HL-60/S4 (cell line): Measurements from ENCODE around the gene SETD2.
"Not testable (repeated sequence)": the region's sequence is repeated elsewhere in the genome, so short reads cannot be mapped to it uniquely, and the experiment has no call there.

Experiments
- in situ Hi-C: fragments of 300-500 bp; cut with MboI; formaldehyde crosslinking; loops from 2 replicates; pipeline ENCODE4 v1.14.3; 2022; ENCODE audit warnings: low sequenced_read_pairs

SETD2 gene

DNA sequence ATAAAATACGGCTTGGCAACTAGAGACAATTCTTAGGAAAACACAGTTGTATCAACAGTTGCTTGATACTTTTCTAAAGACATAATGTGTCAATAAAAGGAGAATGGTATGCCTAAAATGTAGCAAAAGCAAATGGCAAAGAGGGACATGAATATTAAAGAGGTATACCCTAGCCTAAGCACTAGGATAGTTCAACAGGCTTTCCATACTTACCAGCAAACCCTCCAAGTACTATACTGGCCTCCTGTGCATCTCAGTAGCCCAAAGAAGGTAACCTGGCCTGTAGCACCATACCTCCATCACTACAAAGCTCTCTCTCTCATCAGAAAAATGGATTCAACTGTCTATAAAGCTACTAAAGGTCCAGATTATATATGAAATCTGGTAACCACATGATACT, 7.5 kb downstream of the SETD2 start:
- in situ Hi-C loops, result no loop called here

DNA sequence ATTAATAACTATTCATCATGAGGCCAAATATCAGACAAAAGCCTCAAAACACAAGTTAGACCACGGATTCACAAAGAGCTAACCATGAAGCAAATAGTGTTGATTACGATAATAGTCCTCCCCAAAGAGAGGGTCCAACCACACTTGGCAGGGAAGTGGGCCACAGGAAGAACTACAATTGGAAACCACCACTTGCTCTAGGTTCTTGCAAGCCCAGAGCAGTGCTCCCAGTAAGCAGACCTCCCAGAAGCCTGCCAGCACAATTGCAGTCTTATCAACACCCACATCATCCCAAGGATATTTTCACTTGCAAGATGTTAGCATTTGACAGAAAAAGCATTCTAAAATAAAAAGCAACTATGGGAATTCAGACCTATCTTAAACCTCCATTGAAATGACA, 11.3 kb downstream of the SETD2 start:
- in situ Hi-C loops, result no loop called here

DNA sequence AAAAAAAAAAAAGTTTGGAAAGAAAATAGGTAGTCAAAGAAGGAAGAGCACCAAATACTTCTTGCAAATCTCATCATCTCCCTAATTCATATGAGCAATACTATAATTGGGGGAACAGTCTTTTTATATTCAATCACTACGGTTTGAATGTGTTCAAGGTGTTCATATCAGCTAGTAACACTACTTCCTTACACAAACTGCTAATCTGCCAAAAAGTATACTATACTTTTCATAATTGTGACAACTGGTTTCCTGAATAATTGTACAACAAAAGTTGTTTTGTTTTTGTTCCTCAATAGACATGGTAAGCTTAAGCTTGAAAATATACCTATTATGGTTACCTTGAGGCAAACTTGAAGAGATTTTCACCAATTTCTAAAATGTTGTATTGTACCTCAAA, 12.1 kb downstream of the SETD2 start:
- in situ Hi-C loops, result no loop called here

DNA sequence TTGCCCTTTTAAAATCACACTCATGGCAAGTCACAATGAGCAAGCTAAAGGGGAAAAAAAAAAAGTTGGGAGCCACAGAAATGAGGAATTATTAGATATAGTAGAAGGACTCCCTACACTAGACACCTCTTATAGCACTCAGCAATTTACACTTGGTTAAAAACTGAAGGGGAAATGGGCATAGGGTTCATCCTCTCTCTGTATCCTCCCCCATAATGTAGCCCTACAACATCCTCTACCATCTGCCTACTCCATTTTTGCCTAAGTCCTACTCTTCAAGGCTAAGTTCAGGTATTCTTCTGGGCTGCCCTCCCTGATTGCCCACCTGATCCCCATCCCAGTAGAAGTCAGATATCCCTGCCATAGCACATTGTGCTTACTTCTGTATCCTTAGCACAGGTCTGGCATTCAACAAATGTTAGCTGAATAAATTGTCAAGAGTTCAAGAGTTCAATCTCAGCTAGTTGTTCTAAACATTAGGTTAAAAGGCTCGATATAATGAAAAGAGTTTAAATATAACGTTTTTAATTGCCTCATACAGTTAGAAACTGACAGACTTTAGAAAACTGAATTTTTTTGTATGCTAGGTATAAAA, 14.5 kb downstream of the SETD2 start:
- in situ Hi-C loops, result no loop called here

DNA sequence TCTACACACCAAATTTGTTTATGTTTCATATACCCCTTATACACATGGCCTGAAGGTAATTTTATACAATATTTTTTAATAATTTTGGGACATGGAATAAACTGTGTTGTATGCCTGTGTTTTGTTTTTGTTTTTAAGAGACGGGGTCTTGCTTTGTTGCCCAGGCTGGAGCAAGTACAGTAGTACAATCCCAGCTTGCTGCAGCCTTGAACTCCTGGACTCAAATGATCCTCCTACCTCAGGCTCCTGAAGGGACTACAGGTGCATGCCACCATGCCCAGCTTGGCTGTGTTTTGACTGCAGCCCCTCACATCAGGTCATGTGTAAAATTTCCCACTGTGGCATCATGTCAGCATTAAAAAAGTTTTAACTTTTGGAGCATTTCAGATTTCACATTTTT, 18.6 kb downstream of the SETD2 start:
- in situ Hi-C loops, result no loop called here

DNA sequence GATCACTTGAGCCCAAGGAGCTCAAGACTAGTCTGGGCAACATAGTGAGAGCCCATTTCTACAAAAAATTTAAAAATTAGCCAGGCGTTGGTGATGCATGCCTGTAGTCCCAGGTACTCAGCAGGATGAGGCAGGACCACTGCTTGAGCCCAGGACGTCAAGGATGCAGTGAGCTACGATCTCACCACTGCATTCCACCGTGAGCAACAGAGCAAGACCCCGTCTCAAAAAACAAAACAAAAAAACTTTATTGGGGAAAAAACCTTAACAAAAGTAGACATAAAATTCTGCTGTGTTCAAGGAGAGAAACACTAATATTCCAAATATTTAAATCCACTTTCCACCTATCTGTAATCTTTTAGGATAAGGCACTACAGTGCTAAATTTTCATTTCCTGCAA, 20.8 kb downstream of the SETD2 start:
- in situ Hi-C loops, result no loop called here

DNA sequence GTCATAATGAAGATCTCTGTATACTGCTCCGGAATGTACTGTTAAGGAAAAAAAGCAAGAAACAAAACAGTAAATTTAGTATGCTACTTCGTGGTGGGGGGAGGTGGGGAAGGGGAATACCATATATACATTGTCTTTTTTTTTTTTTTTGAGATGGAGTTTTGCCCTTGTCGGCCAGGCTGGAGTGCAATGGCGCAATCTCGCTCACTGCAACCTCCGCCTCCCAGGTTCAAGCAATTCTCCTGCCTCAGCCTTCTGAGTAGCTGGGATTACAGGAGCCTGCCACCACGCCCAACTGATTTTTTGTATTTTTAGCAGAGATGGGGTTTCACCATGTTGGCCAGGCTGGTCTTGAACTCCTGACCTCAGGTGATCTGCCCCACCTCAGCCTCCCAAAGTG, 21.4 kb downstream of the SETD2 start:
- in situ Hi-C loops, result not testable (repeated sequence)

DNA sequence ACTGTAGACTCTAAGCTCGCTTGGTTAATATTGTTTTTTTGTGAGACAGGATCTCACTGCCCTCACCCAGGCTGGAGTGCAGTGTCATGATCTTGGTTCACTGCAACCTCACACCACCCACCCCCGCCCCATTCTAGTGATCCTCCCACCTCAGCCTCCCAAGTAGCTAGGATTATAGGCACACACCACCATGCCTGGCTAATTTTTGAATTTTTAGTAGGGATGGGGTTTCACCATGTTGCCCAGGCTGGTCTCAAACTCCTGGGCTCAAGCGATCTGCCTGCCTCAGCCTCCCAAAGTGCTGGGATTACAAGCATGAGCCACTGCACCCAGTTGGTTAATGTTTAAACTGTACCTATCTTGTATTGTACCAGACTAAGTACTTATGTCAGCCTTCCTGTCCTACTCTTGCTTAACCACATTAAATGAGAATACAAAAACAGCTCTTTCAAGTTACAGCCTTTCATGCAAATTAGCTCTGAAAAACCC, 22.9 kb downstream of the SETD2 start:
- in situ Hi-C loops, result not testable (repeated sequence)

DNA sequence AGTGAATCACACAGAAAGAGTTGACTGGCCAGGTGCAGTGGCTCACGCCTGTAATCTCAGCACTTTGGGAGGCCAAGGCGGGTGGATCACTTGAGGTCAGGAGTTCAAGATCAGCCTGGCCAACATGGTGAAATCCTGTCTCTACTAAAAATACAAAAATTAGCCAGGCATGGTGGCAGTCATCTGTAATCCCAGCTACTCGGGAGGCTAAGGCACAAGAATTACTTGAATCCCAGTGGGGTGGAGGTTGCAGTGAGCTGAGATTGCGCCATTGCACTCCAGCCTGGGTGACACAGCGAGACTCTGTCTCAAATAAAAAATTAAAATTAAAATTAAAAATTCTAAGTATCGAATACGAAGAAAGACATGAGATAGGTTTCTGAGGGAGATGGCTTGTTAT, 23.4 kb downstream of the SETD2 start:
- in situ Hi-C loops, result not testable (repeated sequence)

DNA sequence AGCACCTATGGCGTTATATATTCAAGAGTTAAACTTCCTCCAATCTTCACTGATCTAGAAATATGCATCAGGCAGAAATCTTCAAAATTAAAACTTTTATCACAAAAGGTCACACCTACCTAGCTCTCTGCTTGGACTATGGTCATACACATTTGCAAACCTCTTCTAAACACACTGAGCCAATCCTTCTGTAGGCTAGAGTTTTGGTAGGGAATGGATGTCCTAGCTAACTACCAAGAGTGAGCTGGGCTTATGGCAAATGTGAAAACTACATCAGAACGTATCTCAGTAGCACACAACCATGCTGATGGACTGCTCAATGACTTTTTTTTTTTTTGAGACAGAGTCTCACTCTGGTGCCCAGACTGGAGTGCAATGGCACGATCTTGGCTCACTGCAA, 29.6 kb downstream of the SETD2 start:
- in situ Hi-C loops, result no loop called here

DNA sequence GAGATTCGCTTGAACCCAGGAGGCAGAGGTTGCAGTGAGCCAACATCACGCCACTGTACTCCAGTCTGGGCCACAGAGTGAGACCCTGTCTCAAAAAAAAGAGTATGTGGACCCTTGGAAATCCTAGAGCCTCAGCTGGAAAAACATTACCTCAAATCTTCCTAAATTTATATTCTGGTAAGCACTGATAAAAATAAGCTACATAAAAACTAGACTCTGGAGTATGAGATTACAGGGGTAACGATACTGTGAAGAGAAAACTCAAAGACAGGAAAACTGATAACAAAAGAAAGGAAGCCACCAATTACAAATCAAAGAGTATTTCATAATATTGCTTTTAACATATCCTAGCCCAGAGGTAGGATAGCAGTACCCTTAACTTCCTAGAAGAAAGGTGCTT, 30.3 kb downstream of the SETD2 start:
- in situ Hi-C loops, result no loop called here

DNA sequence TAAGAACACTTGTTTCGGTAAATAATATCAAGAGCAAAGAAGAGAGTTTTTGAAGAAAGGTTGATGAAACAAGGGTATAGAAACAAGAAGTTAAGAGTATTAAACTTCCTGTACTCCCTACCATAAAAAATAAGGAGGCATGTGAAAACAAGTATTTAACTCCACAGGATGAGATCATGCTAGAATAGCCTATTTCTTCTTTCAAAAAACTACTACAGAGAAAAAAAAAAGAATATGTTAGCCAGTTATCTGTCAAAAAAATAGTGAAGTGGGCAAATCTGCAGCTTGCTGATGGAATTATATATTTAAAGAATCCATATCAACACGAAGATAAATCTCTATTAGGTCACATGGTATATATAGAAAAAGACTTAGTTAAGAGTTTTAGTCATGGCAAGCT, 33.4 kb downstream of the SETD2 start:
- in situ Hi-C loops, result no loop called here

DNA sequence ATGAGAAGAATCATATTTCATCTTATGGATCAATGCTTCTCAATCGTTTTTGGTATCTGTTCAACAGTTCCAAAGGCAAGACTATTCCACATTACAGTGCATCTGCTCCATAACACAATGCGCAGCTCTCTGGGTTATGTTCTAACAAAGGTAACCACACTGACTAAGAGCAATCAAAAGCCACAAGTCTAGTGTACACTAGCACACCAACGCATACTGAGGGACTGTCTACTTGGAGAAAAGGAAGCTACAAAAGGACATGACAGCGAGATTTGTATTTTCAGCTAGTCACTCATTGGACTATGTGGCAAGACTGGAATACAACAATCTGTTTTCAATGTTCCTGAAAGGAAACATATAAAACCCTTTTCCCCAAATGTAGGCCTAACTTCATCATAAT, 35.8 kb downstream of the SETD2 start:
- in situ Hi-C loops, result no loop called here

DNA sequence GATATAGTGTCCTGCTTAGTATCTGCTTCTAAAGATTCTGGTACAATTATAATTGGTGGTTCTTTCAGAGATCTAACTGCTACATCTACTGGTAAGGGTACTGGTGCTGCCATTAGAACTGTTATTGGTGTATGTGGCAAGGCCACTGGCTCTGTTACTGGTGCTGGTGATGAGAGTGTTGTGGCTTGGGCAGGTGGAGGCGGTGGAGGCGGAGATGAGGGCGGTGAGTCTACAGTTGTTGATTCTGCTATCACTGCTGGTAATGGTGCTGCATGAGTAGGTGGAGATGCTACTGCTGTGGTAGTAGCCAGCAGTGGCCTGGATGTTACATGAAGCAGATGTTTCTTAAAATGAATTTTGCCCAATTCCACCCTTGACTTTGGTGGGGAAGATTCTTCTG, 40.1 kb downstream of the SETD2 start:
- in situ Hi-C loops, result no loop called here

DNA sequence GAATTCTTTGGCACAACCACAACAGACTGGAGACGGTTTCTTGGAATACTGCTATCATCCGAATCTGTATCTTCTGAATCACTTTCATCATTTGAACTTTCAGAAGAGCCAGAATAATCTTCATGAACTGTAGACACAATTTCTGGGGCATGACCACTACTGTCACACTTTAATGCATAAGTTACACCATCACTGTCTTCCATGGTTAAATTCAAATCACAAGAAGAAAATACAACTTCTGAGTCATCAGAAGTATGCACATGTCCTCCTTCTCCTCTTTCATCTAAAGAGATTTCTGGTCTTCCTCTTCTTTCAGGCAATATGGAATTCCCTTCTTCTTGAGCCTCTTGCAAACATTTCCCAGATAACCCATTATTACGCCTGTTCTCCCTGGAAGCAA, 42.5 kb downstream of the SETD2 start:
- in situ Hi-C loops, result no loop called here

DNA sequence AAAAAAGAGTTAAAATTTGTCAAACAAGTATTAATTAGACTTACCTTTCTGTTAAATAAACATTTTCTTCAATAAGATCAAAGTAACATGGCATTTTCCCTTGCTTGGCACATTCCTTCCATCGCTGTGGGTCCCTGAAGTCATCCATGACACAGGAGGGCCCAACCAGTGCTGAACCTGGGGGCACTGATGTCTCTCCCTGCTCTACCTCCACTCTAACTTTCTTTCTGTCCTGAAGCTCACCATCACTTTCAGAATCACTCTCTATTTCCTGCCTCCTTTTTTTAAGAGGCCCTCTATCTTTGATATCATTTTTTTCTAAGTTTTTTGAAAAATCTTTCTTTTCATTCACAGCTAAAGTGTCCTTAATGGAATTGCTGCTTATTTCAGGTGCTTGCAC, 43.8 kb downstream of the SETD2 start:
- in situ Hi-C loops, result no loop called here

DNA sequence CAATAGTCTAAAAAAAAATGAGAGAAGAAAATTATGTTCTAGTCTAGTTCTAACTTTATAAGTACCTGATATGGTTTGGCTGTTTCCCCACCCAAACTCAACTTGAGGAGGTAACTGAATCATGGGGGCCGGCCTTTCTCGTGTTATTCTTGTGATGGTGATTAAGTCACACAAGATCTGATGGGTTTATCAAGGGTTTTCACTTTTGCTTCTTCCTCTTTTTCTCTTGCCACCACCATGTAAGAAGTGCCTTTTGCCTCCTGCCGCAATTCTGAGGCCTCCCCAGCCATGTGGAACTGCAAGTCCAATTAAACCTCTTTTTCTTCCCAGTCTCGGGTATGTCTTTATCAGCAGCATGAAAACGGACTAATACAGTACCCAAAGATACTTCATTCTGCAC, 44.5 kb downstream of the SETD2 start:
- in situ Hi-C loops, result not testable (repeated sequence)

DNA sequence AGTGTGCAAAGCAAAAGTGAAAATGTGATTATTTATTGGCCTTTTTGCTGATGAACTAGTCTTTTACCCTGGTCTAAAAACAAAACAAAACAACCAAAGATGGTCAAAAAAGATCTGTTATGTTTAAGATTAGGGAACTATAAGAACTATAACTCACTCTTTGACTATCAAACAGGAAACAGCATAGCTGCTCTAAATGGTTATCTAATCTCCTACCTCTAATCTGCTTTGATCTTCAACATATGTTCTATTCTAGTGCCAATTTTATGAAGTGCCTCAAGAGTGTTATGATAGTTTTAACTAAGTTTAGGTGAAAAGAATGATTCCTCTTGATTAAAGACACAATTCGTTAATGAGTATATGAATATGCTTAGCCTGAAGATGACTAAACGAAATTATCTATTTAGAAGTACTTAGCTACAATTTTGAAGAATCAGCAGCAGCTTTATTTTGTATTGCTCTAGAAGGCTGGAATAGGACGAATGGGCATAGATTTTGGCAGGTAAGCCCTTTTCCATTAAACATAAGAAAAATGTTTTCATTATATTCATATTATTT, 46.0 kb downstream of the SETD2 start:
- in situ Hi-C loops, result no loop called here

DNA sequence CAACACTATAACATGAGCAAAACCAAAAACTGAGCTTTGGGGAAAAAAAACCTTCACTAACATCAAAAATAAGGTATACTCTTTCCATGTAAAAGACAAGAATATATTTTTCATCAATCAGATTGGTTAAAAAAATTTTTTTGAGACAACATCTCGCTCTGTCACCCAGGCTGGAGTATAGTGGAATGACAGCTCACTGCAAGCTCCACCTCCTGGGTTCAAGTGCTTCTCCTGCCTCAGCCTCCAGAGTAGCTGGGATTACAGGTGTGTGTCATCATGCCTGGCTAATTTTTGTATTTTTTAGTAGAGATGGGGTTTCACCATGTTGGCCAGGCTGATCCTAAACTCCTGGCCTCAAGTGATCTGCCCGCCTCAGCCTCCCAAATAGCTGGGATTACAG, 48.4 kb downstream of the SETD2 start:
- in situ Hi-C loops, result not testable (repeated sequence)

DNA sequence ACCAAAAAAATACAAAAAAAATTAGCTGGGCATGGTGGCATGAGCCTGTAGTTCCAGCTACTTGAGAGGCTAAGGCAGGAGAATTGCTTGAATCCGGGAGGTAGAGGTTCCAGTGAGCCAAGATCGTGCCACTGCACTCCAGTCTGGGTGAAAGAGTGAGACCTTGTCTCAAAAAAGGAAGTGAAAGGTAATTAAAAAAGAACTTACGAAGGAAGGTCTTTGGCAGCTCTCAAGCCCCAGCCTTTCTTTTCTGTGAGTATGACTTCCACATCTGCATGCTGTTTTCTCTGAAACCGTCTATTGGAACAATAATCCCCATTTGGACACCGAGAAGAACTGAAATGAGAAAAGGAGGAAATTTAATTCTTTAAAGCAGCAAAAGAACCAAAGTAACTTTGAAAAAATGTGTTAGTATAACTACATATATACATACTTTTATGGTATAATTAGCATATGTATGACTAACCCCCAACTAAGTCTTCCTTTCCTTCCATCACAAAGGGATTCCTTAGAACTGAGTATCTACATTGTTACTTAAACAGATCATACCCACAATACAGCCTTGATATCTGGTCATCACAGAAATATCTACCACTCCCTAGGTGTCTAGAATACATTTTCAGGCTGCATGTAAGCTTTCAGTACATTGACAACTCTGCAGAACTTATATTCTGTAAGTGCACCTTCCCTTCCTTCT, 50.1 kb downstream of the SETD2 start:
- in situ Hi-C loops, result no loop called here

DNA sequence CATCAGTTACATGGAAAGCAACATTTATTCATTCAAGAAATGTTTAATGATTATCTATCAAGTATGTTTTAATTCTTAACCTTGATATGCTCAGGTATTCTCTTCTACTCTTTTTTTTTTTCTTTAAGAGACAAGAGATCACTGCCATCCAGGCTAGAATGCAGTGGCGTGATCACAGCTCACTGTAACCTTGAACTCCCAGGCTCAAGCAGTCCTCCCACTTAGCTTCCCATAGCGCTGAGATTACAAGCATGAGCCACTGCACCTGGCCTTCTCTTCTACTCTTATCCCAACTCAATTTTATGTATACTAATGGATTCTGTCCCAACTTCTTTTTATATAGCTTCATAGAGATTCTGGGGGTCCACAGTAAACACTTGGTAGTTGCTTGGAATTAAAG, 50.9 kb downstream of the SETD2 start:
- in situ Hi-C loops, result no loop called here

DNA sequence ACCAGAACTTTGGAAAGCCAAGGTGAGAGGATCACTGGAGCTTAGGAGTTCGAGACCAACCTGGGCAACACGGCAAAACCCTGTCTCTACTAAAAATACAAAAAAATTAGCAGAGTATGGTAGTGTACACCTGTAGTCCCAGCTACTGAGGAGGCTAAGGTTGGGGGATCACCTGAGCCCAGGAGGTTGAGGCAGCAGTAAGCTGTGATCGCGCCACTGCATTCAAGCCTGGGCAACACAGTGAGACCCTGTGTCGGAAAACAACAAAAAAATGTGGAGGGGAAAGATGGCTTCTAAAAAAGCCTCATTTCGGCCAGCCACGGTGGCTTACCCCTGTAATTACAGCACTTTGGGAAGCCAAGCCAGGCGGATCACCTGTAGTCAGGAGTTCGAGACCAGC, 54.5 kb downstream of the SETD2 start:
- in situ Hi-C loops, result no loop called here

DNA sequence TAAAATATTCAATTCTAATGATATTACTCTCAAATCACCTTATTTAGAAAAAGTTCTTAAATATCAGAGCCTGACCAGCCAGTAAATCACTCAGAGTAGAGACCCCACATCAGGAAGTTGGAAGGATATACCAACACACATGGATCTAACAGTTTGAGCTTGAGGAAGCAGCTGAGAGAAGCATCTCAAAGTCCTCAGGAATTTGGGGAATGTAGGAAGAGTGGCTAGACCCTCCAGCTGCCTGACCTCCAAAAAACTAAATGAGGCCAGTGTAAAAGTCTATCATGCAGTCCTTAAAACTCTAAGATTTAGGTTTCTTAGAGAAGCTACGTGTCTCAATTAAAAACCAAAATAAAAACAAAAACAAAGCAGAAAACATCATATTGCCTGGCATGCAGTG, 55.4 kb downstream of the SETD2 start:
- in situ Hi-C loops, result no loop called here
